ACC112 (cell line): ENCODE data around the gene ETV1.
A peak's percentile ranks its signal among the peaks of the same experiment; 100 is the strongest.

Experiments used
- H2AFZ ChIP-seq: fragments of 200-600 bp; sonication (generic); one replicate; pipeline ENCODE4 v1.6.0; 2017; ENCODE audit warnings: antibody characterized with exemption, low read length; ENCODE audit not compliant: unreplicated experiment
- H3K27ac ChIP-seq: fragments of 200-600 bp; sonication (generic); 2 replicates; pipeline ENCODE4 v1.5.1; 2014; ENCODE audit warnings: low read depth, mild to moderate bottlenecking, antibody characterized with exemption, low read length, moderate library complexity
- H3K27me3 ChIP-seq: fragments of 200-600 bp; sonication (generic); 2 replicates; pipeline ENCODE4 v1.6.1; 2014; ENCODE audit warnings: mild to moderate bottlenecking, antibody characterized with exemption, low read length, moderate library complexity, mixed read lengths; ENCODE audit not compliant: insufficient read depth
- H3K36me3 ChIP-seq: fragments of 200-600 bp; sonication (generic); 2 replicates; pipeline ENCODE4 v1.6.1; 2016; ENCODE audit warnings: mild to moderate bottlenecking, antibody characterized with exemption, low read length, moderate library complexity, mixed read lengths; ENCODE audit not compliant: insufficient read depth
- H3K4me1 ChIP-seq: fragments of 200-600 bp; sonication (generic); one replicate; pipeline ENCODE4 v1.6.1; 2016; ENCODE audit warnings: low read length, mixed read lengths; ENCODE audit not compliant: insufficient read depth, unreplicated experiment, control insufficient read depth
- H3K4me3 ChIP-seq: fragments of 200-600 bp; sonication (generic); 2 replicates; pipeline ENCODE4 v1.5.1; 2014; ENCODE audit warnings: mild to moderate bottlenecking, low read depth, low read length
- H3K79me2 ChIP-seq: fragments of 200-600 bp; sonication (generic); one replicate; pipeline ENCODE4 v1.6.0; 2016; ENCODE audit warnings: low read length; ENCODE audit not compliant: control insufficient read depth, unreplicated experiment, insufficient read depth

The ETV1 gene

DNA sequence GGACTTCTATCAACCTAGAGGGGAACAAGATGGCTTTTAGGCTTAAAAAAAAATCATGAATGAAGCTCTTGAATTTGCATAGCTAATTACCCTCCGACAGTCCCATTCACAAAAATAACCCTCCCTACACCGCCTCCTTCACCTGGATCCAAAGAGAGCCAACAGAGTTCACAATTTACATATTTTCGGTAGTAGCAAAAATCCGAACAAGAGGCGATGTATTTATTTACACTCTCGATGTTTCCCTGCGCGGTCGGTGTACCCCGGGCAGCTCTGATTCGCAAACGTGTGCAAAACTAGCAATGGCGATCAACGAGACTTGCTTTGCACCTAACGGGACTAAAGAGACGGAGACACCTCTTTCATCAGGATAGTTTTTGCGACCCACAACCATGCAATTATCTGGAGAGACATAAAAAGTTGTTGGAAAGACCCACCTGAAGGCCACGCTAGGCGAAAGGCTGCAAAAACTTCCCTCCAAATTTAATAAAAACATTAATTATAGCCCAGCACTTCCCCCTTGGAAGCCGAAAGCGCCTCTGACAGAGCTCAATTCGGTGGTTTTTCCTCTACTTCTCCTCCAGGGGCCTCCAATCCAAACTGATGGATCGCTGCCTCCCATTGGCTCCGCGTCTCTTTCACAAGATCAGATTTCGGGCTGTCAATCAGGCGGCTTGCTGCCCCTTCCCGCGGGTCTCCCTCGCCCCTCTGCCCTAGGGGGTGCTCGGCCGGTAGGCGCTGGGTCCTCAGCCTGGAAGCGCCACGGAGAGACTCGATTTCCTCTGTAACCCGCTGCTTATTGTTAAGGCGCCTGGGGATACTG, at the start of gene ETV1:
TSS of gene ETV1 (minus strand) at position 541 of the 823 bp plus-strand sequence. CDS start 614 bp downstream, outside the sequence.
- no peaks in the 10 kb centered on the region for H3K79me2 ChIP-seq
- no peaks in the 10 kb centered on the region for H3K27me3 ChIP-seq
- peak within 1 kb of the TSS; percentile 83 for H3K27ac ChIP-seq
- no peaks in the 10 kb centered on the region for H3K36me3 ChIP-seq
- H3K4me1 ChIP-seq: peaks cover 9% of the 10 kb centered on the region
- H3K4me3 ChIP-seq: peak within 1 kb of the TSS; percentile 76
- peak within 1 kb of the TSS; percentile 56 for H2AFZ ChIP-seq

DNA sequence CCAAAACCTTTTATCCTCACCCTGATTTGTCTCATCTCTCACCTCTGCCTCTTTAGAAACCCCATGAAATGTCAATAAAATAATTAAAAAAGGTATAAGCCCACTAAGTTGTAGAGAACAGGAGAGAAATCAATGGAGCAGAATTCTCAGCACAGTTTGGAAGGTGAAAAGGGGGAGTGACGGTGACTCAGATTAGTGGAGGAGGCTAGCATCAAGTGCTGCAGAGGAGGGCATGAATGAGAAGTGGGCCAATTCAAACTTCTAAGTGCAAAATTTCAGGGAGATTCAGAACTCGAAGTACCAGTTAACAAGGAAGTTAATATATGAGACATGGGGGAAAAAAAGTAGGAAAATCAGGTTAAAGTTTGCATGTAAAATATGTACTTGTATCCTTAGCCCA, 34.9 kb upstream of the ETV1 start:
- Histone ChIP-seq H3K4me3 (no peak overlapping the region), H3K36me3 (no peaks in the 10 kb centered on the region), H3K27ac (no peak overlapping the region), H3K27me3 (no peaks in the 10 kb centered on the region), H2AFZ (no peak overlapping the region), H3K4me1 (peaks cover 15% of the 10 kb centered on the region), H3K79me2 (no peaks in the 10 kb centered on the region)

GRCh38 chr7:14023838-14024237, 34.4 kb upstream of the ETV1 start:
- Histone ChIP-seq H3K79me2 (no peaks in the 10 kb centered on the region), H3K27me3 (no peaks in the 10 kb centered on the region), H3K27ac (no peak overlapping the region), H3K4me3 (no peak overlapping the region), H3K4me1 (peaks cover 15% of the 10 kb centered on the region), H3K36me3 (no peaks in the 10 kb centered on the region), H2AFZ (no peak overlapping the region)

GRCh38 chr7:14023342-14023741, 33.9 kb upstream of the ETV1 start:
- no peak overlapping the region for H3K27ac ChIP-seq
- H3K27me3 ChIP-seq: no peaks in the 10 kb centered on the region
- no peaks in the 10 kb centered on the region for H3K36me3 ChIP-seq
- no peak overlapping the region for H2AFZ ChIP-seq
- no peak overlapping the region for H3K4me3 ChIP-seq
- no peaks in the 10 kb centered on the region for H3K79me2 ChIP-seq
- H3K4me1 ChIP-seq: peaks cover 15% of the 10 kb centered on the region

DNA sequence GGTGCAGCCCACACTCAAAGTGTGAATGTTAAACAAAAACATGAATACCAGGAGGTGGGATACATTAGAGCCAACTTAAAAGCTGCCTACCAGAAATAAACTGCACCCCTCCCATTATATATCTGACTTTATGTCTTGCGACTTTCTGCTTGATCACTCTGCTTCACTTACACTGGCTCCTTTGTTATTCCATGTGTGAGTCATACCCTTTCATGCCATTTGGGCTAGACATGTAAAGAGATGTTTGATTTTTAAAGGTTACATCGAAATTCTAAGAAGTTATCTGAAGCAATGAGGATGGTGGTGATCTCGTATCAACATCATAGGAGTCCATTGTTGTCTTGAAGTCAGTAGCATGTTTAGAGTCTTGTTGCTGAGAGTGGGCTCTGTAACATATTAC, 31.6 kb upstream of the ETV1 start:
- no peak overlapping the region; the same call in 1 of the 2 replicates for H3K27ac ChIP-seq
- no peaks in the 10 kb centered on the region for H3K27me3 ChIP-seq
- no peak overlapping the region for H2AFZ ChIP-seq

GRCh38 chr7:14020339-14020900, 31.0 kb upstream of the ETV1 start:
- peaks cover 15% of the 10 kb centered on the region for H3K4me1 ChIP-seq
- peak overlapping the region; percentile 25; the same call in 1 of the 2 replicates for H3K4me3 ChIP-seq
- H3K27ac ChIP-seq: no peak overlapping the region; the same call in 1 of the 2 replicates
- H2AFZ ChIP-seq: no peak overlapping the region
- no peaks in the 10 kb centered on the region for H3K79me2 ChIP-seq
- H3K27me3 ChIP-seq: no peaks in the 10 kb centered on the region
- H3K36me3 ChIP-seq: no peaks in the 10 kb centered on the region

More for the DNA sequence above, 31.6 kb upstream of the ETV1 start:
- Histone ChIP-seq H3K4me1 (peaks cover 15% of the 10 kb centered on the region), H3K79me2 (no peaks in the 10 kb centered on the region), H3K4me3 (peak overlapping the region; percentile 25; the same call in 1 of the 2 replicates), H3K36me3 (no peaks in the 10 kb centered on the region)

GRCh38 chr7:14018751-14019150, 29.3 kb upstream of the ETV1 start:
- Histone ChIP-seq H3K36me3 (no peaks in the 10 kb centered on the region), H3K27ac (no peak overlapping the region), H3K27me3 (no peaks in the 10 kb centered on the region), H3K79me2 (no peaks in the 10 kb centered on the region), H3K4me1 (peaks cover 15% of the 10 kb centered on the region), H2AFZ (no peak overlapping the region), H3K4me3 (no peak overlapping the region)

GRCh38 chr7:14016950-14017349, 27.5 kb upstream of the ETV1 start:
- Histone ChIP-seq H3K27me3 (no peaks in the 10 kb centered on the region), H2AFZ (no peak overlapping the region), H3K36me3 (no peaks in the 10 kb centered on the region), H3K79me2 (no peaks in the 10 kb centered on the region), H3K4me1 (peaks cover 15% of the 10 kb centered on the region), H3K4me3 (no peak overlapping the region), H3K27ac (no peak overlapping the region)

DNA sequence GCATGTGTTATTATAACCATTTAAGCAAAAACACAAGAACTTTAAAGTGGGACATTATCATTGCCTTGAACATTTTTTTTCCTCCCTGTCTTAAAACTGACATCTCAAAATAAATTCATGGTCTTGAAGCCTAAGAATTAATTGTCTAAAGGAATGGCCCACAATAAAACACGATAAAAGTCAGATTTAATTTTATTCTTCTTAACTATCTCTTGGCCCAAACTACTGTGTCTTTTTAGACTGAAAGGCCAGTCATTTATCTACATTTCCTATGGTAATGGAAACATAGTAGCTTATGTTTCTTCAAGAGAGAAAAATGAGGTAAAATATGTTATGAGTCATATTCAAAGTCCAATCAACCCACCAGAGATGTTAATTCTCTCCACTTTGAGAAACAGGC, 24.4 kb upstream of the ETV1 start:
- Histone ChIP-seq H3K4me1 (no peaks in the 10 kb centered on the region), H2AFZ (no peak overlapping the region), H3K79me2 (no peaks in the 10 kb centered on the region), H3K36me3 (no peaks in the 10 kb centered on the region), H3K4me3 (no peak overlapping the region), H3K27ac (no peak overlapping the region), H3K27me3 (no peaks in the 10 kb centered on the region)

DNA sequence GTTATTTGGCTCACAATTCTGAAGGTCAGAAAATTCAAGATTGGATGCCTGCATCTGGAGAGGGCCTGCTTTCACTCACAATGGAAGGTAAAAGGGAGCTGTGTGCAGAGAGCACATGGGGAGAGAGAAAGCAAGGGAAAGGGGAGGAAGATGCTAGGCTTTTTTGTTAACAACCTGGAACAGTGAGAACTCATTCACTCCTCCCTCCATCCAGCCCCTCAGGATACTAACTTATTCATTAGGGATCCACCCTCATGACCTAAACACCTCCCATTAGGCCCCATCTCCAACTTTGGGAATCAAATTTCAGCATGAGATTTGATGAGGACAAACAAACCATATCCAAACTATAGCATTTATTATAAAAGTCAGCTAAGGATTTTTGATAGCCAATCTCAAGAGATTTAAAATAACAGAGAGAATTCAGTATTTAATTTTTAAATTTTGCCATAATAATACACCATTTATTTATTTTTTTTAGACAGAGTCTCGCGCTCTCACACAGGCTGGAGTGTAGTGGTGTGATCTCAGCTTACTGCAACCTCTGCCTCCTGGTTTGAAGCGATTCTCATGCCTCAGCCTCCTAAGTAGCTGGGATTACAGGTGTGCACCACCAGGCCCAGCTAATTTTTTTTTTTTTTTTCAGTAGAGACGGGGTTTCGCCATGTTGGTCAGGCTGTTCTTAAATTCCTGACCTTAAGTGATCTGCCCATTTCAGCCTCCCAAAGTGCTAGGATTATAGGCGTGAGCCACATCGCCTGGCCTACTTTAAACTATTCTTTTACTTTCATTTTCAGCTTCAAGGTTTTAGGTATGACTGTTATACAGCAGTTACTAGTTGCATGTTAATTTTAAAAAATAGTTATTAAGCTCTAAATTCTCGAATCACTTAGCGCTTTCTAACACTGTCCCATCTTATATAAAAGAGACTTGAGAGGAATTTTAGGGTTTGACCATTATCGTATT, 20.3 kb upstream of the ETV1 start:
- Histone ChIP-seq H3K36me3 (no peaks in the 10 kb centered on the region), H3K27ac (no peak overlapping the region), H3K27me3 (no peaks in the 10 kb centered on the region), H3K4me3 (no peak overlapping the region), H2AFZ (no peak overlapping the region), H3K4me1 (no peaks in the 10 kb centered on the region), H3K79me2 (no peaks in the 10 kb centered on the region)
